ENCODE measurements around the gene TMEM107.

TMEM107 gene

DNA sequence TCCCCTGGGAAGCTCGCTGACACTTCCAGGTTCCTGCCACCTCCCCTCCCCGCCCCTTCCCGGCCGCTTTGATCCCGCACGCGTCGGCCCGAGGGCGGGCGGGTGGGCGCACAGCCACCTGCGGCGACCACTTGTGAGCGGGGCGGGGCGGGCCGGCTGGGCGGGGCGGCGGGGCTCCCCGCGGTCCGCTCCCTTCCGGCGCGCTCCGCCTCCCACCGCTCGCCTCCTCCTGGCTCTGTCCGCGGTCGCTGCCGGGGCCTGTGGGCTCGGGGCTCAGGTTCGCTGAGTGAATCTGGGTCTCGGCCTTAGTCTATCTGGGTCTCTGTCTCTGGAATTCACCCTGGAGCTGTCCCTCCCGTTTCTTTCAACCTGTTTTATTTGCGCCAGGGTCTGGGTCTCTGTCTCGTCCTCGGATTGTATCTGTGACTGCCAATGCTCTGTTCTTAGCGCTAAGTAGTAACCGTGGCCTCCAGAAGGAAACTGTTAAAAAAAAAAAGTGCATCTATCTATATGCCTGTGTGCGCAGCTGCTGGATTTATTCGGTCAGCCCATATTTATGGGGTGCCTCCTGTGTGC is 49.6 kb downstream of the TMEM107 start:
- Histone ChIP-seq H3K27ac (ENCODE audit: low read depth, low read length, severe bottlenecking) (no peak overlapping the region), H3K9me3 (ENCODE audit: control insufficient read depth, low read length) (no peaks in the 10 kb centered on the region), H3K36me3 (ENCODE audit: control insufficient read depth, insufficient read depth, low read length) (no peaks in the 10 kb centered on the region), H3K4me1 (ENCODE audit: control insufficient read depth, insufficient read depth, low read length, poor library complexity, severe bottlenecking) (peaks cover 23% of the 10 kb centered on the region), H3K4me3 (ENCODE audit: extremely low read depth, insufficient read depth, low read length, poor library complexity, severe bottlenecking) (peak overlapping the region; percentile 66)
- WGBS, 2 experiments (ENCODE audit: insufficient coverage in 2 of 2), result 0 to 1% methylated on average over 33 to 34 of the region's 45 CpGs

DNA sequence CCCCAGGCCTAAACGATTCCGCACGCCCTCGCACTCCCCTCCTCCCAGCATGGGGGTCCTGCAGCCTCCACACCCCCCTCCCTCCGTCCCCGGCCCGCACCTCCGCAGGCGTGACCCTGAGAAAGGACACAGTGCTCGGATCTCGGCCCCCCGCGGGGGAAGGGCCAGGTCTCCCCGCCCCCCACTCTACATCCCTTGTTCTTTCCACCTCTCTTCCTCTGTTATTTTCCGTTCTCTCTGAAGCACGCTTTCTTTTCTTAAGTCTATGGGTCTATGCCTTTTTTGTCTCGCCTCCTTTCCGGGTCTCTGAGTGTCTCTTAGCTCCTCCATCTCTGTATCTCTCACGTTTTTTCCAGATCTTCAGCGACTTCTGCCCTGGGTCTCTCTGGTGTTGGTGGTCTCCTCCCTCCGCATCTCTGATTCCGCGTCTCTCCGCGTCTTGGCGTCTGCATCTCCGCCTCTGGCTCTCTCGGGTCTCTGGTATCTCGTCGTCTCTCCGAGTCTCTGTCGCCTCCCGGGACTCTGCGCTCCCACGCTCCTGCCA is 50.2 kb downstream of the TMEM107 start:
- peak overlapping the region; percentile 66 for H3K4me3 ChIP-seq (ENCODE audit: extremely low read depth, insufficient read depth, low read length, poor library complexity, severe bottlenecking)
- 0 to 1% methylated on average over 20 to 27 of the region's 35 CpGs for WGBS, 2 experiments (ENCODE audit: insufficient coverage in 2 of 2)
- peaks cover 23% of the 10 kb centered on the region for H3K4me1 ChIP-seq (ENCODE audit: control insufficient read depth, insufficient read depth, low read length, poor library complexity, severe bottlenecking)
- no peaks in the 10 kb centered on the region for H3K9me3 ChIP-seq (ENCODE audit: control insufficient read depth, low read length)
- H3K27ac ChIP-seq (ENCODE audit: low read depth, low read length, severe bottlenecking), result no peak overlapping the region
- H3K36me3 ChIP-seq (ENCODE audit: control insufficient read depth, insufficient read depth, low read length), result no peaks in the 10 kb centered on the region

- no peaks in the 10 kb centered on the region for H3K9me3 ChIP-seq (ENCODE audit: control insufficient read depth, low read length)
- no peaks in the 10 kb centered on the region for H3K36me3 ChIP-seq (ENCODE audit: control insufficient read depth, insufficient read depth, low read length)
- no peak overlapping the region for H3K27ac ChIP-seq (ENCODE audit: low read depth, low read length, severe bottlenecking)
- peaks cover 23% of the 10 kb centered on the region for H3K4me1 ChIP-seq (ENCODE audit: control insufficient read depth, insufficient read depth, low read length, poor library complexity, severe bottlenecking)
- WGBS, 2 experiments (ENCODE audit: insufficient coverage in 2 of 2), result 0 to 1% methylated on average over 28 to 33 of the region's 40 CpGs
- peak overlapping the region; percentile 66 for H3K4me3 ChIP-seq (ENCODE audit: extremely low read depth, insufficient read depth, low read length, poor library complexity, severe bottlenecking)
Measured at GRCh38 chr17:8125154-8125946, 50.8 kb downstream of the TMEM107 start.

- Histone ChIP-seq H3K9me3 (ENCODE audit: control insufficient read depth, low read length) (no peaks in the 10 kb centered on the region), H3K27ac (ENCODE audit: low read depth, low read length, severe bottlenecking) (no peak overlapping the region), H3K36me3 (ENCODE audit: control insufficient read depth, insufficient read depth, low read length) (no peaks in the 10 kb centered on the region), H3K4me1 (ENCODE audit: control insufficient read depth, insufficient read depth, low read length, poor library complexity, severe bottlenecking) (peaks cover 23% of the 10 kb centered on the region), H3K4me3 (ENCODE audit: extremely low read depth, insufficient read depth, low read length, poor library complexity, severe bottlenecking) (peak overlapping the region; percentile 66)
- 1 to 5% methylated on average over 20 to 24 of the region's 24 CpGs for WGBS, 2 experiments (ENCODE audit: insufficient coverage in 2 of 2)
Measured at GRCh38 chr17:8124350-8125153, 51.6 kb downstream of the TMEM107 start.

GRCh38 chr17:8123695-8124349 is 52.4 kb downstream of the TMEM107 start, which contains the start of gene HES7:
Gene HES7, minus strand, starts transcription at chr17:8124106. Its CDS starts 22 bp downstream, at chr17:8124084.
- no peaks in the 10 kb centered on the region for H3K36me3 ChIP-seq (ENCODE audit: control insufficient read depth, insufficient read depth, low read length)
- peak within 1 kb of the TSS; percentile 66 for H3K4me3 ChIP-seq (ENCODE audit: extremely low read depth, insufficient read depth, low read length, poor library complexity, severe bottlenecking)
- peaks cover 23% of the 10 kb centered on the region for H3K4me1 ChIP-seq (ENCODE audit: control insufficient read depth, insufficient read depth, low read length, poor library complexity, severe bottlenecking)
- H3K9me3 ChIP-seq (ENCODE audit: control insufficient read depth, low read length), result no peaks in the 10 kb centered on the region
- H3K27ac ChIP-seq (ENCODE audit: low read depth, low read length, severe bottlenecking), result no peak within 1 kb of the TSS
- WGBS, 2 experiments (ENCODE audit: insufficient coverage in 2 of 2), result 0% methylated on average over 17 to 25 of the region's 29 CpGs

GRCh38 chr17:8122924-8123694 is 53.1 kb downstream of the TMEM107 start:
- peak overlapping the region; percentile 66 for H3K4me3 ChIP-seq (ENCODE audit: extremely low read depth, insufficient read depth, low read length, poor library complexity, severe bottlenecking)
- WGBS, 2 experiments (ENCODE audit: insufficient coverage in 2 of 2), result 0 to 1% methylated on average over 39 to 44 of the region's 55 CpGs
- no peaks in the 10 kb centered on the region for H3K9me3 ChIP-seq (ENCODE audit: control insufficient read depth, low read length)
- no peak overlapping the region for H3K27ac ChIP-seq (ENCODE audit: low read depth, low read length, severe bottlenecking)
- H3K4me1 ChIP-seq (ENCODE audit: control insufficient read depth, insufficient read depth, low read length, poor library complexity, severe bottlenecking), result peaks cover 23% of the 10 kb centered on the region
- no peaks in the 10 kb centered on the region for H3K36me3 ChIP-seq (ENCODE audit: control insufficient read depth, insufficient read depth, low read length)

Measured in mesodermal cell (in vitro differentiated cells).